SK-N-MC (cell line): ENCODE measurements around the gene FHAD1.

ENCODE experiments used
- EZH2 ChIP-seq: fragments of 200-600 bp; sonication (generic); IDR thresholded peaks from one replicate; pipeline ENCODE4 v1.6.1; 2017; ENCODE audit warnings: antibody characterized with exemption
- POLR2AphosphoS5 ChIP-seq: IDR thresholded peaks from 2 replicates; pipeline ENCODE4 v1.6.1; 2012; ENCODE audit warnings: mild to moderate bottlenecking, low read depth, low read length, borderline replicate concordance

DNA sequence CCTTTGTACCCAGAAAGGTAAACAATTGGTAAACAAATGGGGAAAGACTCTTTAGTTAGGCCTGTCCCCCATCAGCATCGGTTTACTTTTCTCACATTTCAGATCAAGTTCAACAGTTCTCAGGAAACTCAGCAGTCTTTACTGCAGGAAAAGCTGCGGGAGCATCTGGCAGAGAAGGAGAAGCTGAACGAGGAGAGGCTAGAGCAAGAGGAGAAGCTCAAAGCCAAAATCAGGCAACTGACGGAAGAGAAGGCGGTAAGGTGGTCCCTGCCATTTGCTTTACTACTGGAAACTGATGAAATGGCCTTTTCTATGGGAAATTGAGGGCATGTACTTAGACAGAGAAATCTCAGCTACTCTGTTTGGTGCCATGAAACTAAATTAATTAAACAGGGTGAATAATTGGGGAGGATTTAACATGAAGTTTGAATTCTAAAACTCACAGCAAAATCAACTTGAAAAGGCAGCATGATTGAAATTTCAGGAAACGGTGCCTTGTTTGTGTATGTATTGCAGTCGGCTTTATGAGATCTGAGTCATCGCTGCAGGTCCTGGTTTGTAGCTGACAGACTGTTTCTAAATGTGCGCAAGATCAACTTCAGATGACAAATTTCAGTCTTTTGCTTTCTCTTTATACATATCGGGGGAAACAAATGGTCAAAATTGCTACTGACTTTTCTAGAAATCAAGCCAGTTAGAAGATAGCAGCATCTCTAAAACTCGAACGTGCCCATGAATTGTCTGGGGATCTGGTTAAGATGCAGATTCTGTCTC, 94.8 kb downstream of the FHAD1 start:
- TF ChIP-seq EZH2 (no peak), POLR2AphosphoS5 (no peak)
